CD4-positive, alpha-beta T cell treated with Interleukin-12 subunit alpha and Interleukin-12 subunit beta, for 1 hour (primary cell): ENCODE results near the gene ASPSCR1.
"Not testable (repeated sequence)": the region's sequence is repeated elsewhere in the genome, so short reads cannot be mapped to it uniquely, and the experiment has no call there.

Experiments used
- DNase-seq: peaks from one replicate; pipeline ENCODE4 v3.0.0-alpha.2; 2020

Gene ASPSCR1

DNA sequence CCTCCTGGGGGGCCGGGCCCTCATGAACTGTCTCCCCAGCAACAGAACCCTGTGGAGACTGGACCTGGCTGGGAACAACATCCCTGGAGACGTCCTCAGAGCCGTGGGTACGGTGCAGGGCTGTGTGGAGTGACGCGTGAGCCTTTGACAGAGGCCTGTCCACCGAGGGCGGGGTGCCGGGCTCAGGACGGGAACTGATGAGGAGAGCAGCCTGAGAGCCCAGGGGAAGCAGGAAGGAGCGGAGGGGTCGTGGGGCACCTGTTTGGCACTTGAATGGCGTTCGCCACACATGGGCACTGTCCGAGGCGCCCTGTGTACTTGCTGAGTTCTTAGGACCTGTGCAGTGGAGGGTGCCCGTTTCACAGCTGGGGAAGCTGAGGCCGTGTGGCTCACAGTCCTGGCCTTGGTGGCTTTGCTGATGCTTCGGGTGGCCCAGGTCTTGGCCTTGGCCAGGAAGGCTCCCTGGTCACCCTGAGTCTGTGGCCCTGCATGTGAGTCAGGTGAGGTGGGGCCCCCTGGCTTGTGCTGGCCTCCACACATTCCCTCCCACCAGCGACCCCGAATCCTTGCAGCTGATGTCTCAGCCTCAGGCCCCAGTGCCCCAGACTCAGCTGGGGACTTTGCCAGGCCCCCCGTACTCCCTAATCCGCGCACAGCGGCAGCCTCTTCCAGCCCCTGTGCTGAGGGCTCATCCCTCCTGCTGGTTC, 48.1 kb downstream of the ASPSCR1 start:
- no peak for DNase-seq

DNA sequence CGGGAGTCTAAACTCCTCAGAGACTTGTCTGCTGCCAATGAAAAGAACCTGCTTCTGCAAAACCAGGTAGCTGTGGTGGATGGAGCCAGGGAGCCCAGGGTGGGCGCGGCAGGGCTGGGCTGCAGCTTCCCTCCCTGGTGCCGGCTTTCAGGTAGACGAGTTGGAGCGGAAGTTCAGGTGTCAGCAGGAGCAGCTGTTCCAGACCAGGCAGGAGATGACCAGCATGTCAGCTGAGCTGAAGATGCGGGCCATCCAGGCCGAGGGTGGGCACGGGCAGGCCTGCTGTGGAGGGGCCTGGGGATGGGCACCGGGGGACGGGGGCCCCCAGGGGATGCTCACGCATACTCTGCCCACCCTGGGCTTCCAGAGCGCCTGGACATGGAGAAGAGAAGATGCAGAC, 50.8 kb downstream of the ASPSCR1 start:
- no peak for DNase-seq

DNA sequence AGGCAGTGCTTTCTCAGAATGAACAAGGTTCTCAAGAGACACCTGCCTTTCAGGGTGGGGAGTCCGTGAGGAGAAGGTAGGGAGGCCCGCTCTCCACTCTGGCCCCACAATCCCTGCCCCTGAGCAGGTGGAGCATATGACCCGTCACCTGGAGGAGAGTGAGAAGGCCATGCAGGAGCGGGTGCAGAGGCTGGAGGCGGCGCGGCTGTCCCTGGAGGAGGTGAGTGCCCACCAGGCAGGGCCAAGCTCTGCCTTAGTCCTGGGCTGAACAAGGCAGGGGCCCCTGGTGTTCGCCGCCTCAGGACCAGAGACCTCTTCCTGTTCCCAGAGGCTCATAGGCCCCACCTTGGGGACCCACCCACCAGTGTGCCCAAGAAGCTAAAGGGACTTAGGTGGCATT, 51.5 kb downstream of the ASPSCR1 start:
- DNase-seq = no peak

DNA sequence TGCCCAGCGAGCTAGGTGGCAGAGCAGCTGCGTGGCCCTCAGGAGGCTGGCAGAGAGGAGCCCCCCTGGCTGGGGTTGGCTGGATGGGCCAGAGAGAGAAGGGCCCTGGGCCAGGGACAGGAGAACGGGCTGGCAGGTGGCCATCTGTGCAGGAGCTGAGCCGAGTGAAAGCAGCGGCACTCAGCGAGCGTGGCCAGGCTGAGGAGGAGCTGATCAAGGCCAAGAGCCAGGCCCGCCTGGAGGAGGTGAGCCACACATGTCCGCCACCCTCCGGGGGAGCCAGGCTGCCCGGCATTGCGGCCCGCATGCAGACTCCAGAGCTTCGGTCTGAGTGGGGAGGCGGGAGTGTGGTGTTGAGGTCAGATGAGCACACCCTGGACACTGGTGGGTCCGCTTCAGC, 52.0 kb downstream of the ASPSCR1 start:
- DNase-seq = no peak

DNA sequence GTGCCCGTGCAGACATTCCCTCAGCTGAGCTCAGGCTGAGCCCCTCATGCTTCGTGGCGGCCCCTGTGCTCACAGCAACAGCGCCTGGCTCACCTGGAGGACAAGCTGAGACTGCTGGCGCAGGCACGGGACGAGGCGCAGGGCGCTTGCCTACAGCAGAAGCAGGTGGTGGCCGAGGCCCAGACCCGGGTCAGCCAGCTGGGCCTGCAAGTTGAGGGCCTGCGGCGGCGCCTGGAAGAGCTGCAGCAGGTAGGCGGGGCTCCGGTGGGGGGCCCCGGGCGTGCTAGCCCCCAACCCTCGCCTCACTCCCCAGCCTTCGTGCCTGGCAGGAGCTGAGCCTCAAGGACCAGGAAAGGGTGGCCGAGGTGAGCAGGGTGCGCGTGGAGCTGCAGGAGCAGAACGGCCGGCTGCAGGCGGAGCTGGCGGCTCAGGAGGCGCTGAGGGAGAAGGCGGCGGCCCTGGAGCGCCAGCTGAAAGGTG, 52.6 kb downstream of the ASPSCR1 start:
- DNase-seq = no peak

DNA sequence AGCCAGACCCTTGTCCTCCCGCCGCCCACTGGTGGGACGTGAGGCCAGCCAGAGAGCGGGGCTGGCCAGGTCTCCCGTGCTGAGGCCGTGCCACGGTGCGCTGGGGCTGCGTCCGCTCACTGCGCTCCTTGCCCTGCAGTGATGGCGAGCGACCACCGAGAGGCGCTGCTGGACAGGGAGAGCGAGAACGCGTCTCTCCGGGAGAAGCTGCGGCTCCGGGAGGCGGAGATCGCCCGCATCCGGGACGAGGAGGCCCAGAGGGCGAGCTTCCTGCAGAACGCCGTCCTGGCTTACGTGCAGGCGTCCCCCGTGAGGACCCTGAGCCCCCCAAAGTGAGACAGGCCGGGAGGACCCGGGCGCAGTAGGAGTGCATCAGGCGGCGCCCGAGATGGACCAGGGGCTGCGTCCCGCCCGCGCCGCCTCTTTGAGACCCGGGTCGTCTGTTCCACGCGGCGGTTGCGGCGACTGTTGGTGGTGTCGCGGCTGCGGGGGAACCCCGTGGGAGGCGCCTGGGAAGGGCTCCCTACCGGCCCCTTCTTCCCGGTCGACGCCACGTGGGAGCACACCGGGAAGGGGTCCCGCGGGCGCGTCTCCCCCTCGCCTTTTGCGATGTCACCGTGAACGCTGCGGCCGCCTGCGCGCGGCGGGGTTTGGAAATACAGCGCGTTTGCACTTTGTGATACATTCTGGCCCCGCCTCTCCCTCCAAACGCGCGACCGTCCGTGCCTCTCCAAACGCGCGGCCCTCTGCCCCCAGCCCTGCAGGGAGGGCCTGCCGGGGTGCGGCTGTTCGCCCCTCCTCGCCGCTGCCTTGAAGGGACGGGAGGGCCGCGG, 53.3 kb downstream of the ASPSCR1 start:
- peak; percentile 85 for DNase-seq

DNA sequence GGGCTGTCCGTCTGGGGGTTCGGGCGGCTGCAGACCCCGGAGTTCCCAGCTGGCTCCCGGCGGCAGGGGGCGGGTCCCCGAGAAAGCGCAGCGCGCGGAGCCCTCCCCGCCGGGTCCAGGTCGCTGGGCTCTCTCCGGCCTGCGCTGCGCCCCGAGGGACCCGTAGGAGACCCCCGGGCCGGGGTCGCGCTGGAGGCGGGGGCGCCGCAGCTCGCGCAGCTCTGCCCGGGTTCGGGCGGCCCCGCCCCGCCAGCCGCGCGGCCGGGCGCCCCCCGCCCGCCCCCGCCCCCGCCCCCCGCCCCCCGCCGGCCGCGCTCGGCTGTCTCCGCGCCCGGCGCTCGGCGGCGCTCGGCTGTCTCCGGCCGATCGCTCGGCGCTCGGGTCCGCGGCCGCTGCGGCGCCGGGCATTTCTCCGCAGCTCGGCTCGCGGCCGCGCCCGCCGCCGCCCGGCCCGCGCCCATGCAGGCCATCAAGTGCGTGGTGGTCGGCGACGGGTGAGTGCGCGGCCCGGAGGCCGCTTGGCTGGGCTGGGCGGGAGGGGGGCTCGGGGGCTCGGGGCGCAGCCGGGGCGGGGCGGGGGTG, 54.0 kb downstream of the ASPSCR1 start, which contains the start of gene RAC3:
Gene RAC3, plus strand, starts transcription at position 376 of the 582 bp plus-strand sequence. Its CDS starts 84 bp downstream, at position 460.
- DNase-seq = no peak

DNA sequence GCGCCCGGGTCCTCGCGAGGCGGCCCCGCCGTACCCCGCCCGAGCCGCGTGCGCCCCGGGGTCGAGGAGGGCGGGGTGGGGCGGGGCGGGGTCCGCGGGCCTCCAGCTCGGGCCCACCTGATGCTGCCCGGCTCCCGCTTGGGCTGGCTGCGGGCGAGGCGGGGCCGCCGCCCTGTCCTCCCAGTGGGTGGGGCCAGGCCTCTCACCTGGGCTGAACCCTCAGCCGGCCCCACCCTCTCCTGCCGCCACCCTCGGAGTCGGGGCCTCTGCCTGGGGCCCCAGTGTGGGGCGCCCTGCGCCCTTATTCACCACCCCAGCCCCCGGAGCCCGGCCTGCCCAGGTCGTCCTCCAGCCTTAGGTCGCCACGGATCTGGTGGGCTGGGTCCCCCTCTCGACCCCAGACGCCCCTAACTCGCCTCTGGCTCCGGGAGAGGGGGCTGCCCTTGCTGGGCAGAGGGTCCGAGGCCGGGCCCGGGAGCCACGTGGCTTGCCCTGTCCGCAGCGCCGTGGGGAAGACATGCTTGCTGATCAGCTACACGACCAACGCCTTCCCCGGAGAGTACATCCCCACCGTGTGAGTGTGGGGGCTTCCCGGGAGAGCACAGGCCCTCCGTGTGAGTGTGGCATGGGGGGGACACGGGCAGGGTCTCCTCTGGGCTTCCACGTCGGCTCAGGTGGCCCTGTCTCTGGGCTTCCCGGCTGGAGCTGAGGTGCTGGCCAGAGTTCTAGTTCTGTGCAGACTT, 54.6 kb downstream of the ASPSCR1 start:
- peak; percentile 51 for DNase-seq

DNA sequence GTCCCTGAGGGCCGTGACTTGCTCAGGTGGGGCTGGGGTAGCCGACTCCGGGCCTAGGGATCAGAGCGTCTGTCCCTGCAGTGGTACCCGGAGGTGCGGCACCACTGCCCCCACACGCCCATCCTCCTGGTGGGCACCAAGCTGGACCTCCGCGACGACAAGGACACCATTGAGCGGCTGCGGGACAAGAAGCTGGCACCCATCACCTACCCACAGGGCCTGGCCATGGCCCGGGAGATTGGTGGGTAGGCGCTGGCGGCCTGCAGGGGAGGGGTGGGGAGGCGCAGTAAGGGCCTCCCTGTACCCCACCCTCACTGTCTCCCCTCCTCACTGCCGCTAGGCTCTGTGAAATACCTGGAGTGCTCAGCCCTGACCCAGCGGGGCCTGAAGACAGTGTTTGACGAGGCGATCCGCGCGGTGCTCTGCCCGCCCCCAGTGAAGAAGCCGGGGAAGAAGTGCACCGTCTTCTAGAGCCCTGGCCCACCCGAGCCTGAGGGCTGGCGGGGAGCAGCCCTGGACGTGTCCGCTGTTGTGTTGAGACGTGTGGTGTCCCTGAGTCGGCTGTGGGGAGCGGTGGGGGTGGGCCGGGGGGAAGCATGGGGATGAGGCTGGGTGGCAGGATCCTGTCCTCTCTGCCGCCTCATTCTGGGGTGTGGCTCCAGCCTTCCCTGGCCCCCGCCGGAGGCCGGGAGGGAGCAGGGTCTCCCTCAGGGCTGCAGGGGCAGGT, 56.1 kb downstream of the ASPSCR1 start:
- no peak for DNase-seq

DNA sequence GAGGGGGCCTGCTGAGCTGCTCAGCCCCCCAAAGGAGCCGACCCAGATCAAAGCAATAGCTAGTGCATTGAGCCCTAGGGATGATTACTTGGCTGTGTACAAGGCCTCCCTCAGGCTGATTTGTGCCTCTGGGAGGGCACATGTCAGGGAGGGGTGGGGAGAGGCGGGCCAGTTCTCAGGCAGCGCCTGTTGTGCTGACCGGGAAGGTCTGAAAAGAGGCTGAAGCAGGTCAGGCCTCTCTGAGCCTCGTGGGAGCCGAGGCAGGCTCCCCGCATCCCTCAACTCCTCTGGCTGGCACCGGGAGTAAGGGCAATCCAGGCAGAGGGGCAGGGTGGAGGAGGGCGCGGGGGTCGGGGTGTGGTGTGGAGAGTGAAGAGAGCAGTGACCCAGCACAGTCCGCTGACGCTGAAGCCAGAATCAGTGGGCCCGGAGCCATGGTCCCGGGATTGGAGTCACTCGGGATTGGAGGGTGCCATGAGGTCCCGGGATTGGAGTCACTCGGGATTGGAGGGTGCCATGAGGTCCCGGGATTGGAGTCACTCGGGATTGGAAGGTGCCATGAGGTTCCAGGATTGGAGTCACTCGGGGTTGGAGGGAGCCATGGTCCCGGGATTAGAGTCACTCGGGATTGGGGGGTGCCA, 57.1 kb downstream of the ASPSCR1 start:
- no peak for DNase-seq

DNA sequence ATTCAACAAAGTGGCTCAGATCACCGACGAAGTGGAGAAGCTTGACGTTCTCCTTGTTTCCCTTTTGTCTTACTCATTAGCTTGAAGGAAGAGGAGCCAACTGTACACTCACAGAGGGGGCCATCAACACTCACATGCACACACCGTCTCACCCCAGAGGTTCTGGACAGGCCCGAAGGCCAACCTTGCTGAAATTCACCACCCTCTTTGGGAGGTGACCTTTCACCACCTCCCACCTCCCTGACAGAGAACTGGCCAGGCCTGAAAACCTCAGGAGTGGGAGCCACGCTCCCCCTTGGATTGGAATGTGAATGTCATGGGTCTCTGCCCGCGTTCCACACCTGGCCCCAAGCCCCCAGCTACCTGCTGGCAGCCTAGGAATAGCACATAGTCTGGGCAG, 58.1 kb downstream of the ASPSCR1 start:
- no peak for DNase-seq

DNA sequence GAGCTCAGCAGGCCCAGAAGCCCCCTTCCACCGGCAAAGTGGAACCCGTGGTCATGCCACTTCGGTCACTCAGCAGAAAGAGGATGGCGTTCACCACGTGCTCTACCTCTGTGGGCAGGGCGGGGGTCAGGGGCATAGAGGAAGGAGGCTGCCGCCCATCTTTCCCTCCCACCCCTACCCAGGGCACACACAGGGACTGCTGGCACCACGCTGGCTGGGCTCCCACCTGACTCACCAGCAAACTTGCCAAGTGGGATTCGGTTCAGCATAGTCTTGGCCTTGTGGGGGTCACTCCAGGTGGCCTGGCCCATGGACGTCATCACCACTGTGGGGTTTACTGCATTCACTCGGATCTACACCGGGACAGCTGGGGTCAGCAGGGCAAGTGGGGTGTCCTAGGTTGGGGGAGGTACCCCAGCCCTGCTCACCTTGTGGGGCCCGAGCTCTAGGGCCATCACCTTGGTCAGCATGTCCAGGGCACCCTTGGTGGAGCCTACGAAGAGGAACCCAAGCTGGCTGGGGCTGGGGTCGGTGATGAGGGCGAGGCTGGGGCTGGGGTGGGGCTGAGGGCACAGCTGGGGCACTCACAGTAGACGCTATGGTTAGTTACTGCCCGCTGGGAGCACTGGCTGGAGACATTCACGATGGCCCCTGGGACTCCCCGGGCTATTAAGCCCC, 58.7 kb downstream of the ASPSCR1 start:
- DNase-seq = no peak

DNA sequence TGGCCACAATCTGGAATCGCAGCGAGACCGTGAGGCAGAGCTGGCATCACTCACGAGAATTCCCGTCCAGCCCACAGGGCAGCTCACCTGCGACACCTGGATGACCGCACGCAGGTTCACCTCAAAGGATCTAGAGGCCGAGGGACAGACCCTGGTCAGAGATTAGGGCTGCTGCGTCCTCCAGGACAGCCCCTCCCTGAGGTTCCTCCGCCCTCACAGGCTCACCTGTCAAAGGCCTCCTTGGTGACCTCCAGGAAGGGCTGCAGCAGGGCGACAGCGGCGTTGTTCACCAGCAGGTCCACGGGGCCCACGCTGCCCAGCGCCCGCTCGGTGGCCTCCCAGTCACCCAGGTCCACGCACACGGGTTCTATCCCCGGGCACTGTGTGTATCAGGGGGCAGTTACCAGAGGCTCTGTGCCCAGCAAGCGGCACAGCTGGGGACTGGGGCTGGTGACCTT, 59.2 kb downstream of the ASPSCR1 start:
- DNase-seq = no peak

DNA sequence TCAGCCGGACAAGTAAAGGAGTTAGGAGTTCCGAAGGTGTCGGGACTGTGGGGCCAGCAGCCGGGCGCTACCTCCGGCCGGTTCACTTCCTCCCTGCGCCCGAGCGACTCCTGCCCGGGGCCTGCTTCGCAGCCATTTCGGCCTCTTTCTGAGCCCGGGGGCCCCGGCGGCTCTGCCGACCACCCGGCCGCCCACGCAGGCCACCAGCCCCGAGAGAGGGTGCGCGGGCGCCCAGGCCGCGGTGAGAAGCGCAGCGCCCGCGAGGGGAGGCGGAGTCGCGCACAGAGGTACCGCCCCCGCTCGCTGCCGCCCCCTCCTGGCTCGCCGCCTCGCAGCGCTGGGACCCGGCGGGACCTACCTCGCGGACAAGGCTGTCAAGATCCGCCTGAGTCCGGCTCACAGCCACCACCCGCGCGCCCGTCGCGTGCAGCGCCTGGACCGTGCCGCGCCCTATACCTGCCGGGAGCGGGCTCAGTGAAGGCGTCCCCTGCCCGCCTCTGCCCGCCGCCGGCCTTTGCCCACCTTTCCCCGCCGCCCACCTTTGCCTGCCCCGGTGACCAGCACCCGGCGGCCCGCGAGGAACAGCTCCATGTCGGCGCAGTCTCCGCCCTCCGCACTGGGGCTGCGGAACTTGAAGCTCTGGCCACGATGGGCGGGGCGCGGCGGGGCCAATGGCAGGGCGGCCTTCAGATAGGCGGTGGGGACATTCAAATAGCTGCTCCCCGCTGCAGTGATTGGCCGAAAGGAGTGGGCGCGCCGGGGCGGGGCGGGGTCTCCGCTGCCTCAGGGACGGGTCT, 59.9 kb downstream of the ASPSCR1 start, which contains the start of gene DCXR:
Gene DCXR, minus strand, starts transcription at position 606 of the 797 bp plus-strand sequence. Its CDS starts 15 bp downstream, at position 591.
- DNase-seq = peak; percentile 96

DNA sequence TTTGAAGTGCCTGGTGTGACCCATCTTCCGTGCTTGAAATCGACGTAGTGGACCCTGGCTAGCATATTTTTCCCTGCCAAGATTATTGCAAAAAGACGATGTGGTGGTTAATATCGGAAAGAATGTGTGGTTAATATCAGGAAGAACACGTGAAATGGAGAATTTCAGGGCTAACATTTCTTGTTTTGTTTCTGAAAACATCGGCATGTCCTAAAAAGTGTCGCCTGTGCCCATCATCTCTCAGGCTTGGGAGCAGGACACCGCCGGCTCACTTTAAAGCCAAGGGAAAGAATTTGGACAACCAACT, 60.4 kb downstream of the ASPSCR1 start:
- no peak for DNase-seq

DNA sequence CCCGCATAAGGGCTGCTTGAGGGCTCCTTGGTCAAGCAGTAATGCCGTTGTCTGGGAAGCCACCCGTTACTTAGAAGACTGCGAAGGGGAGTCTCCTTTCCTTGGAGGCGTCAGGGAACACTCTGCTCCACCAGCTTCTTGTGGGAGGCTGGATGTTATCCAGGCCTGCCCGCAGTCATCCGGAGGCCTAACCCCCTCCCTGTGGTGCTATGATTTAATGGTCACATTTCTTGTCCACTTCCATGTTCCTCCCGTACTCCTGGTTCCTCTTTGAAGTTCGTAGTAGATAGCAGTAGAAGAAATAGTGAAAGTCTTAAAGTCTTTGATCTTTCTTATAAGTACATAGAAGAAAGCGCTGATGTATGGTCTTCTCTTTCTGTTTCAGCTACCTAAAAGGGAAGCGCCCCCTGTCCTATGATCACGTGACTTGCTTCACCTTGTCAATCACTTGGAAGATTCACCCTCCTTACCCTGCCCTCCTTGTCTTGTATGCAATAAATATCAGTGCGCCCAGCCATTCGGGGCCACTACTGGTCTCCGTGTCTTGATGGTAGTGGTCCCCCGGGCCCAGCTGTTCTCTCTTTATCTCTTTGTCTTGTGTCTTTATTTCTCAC, 61.5 kb downstream of the ASPSCR1 start:
- DNase-seq = not testable (repeated sequence)

DNA sequence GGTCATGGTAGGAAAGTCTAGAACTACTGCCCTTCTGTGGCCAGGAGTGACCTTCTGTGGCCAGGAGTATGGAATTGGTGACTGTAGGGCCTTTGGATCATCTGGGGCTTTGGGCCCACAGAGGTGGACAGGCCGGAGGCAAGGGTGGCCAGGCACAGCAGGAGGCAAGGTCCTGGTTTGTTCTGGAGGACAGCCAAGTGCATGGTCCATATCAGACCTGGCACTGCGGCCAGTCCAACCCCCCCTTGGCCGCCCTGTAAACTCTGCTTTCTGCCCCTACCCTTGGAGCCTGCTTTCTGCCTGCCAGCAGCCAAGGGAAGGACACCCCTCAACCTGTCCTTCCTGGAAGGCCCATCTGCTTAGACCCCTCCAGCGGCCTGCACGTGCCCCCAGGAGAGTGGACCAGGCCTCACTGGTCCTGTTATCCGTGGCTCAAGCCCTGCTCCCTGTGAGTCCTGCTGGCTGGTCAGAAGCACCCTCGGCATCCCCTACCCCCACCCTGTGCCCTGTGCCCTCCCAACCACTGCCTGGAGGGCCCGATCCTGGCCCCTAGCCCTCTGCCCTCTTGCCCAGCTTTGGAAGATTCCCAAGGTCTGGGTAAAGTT, 62.4 kb downstream of the ASPSCR1 start:
- DNase-seq = no peak

DNA sequence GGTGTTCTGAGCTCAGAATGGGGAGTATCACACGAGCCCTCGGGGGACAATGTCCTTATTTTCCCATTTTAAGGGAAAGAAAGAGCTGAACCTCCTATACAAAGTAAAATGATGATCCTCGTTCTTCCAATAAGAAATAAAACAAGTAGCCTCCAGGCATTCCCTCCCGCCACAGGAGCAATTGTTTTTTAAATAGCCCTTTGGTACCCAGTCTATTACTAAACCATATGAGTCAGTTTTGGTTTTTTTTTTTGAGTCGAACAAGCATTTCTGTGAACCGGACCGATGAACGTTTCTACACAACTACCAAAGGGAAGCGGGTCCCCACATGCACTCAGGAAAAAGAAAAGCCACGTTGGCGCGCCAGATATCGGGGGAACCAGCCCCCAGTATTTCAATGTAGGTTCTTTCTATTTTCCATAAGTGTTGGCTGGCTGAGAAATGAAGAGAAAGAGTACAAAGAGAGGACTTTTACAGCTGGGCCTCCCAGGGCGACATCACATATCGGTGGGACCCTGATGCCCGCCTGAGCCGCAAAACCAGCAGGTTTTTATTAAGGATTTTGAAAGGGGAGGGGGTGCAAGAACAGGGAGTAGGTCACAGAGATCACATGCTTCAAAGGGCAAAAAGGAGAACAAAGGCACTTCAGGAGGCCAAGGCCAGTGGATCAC, 63.9 kb downstream of the ASPSCR1 start:
- DNase-seq = no peak

DNA sequence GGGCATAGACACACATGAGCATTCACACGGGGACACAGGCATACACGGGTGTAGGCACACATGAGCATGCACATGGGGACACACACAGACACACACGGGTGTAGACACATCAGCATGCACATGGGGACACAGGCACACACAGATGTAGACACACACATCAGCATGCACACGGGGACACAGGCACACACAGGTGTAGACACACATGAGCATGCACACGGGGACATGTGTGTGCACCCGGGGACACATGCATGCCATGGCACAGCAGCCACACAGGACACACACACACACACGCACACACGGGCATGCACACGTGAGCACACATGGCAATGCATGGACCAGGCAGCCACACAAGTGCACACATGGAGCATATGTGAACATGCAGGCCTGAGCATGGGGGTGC, 65.2 kb downstream of the ASPSCR1 start:
- DNase-seq = no peak
